ENCODE results near the gene ZNF559.
"Not testable (repeated sequence)": the region's sequence is repeated elsewhere in the genome, so short reads cannot be mapped to it uniquely, and the experiment has no call there.

Gene ZNF559

GRCh38 chr19:9323919-9324583 is at the start of gene ZNF559:
Gene ZNF559 (plus strand): TSS chr19:9324179. CDS start chr19:9338550, 14,371 bp downstream.
- in situ Hi-C loops (cut with MboI; ENCODE audit: low sequenced_read_pairs): no loop called here

DNA sequence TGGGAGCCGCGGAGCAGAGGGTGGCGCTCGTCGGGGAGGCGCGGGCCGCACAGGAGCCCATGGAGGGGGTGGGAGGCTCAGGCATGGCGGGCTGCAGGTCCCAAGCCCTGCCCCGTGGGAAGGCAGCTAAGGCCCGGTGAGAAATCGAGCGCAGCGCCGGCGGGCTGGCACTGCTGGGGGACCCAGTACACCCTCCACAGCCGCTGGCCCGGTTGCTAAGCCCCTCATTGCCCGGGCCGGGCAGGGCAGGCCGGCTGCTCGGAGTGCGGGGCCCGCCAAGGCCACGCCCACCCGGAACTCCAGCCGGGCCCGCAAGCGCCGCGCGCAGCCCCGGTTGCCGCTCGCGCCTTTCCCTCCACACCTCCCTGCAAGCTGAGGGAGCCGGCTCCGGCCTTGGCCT is 40.5 kb upstream of the ZNF559 start:
- in situ Hi-C loops (cut with MboI; ENCODE audit: low sequenced_read_pairs): not testable (repeated sequence)

GRCh38 chr19:9289231-9289884 is 34.6 kb upstream of the ZNF559 start:
- in situ Hi-C loops (cut with MboI; ENCODE audit: low sequenced_read_pairs): no loop called here

GRCh38 chr19:9295411-9295849 is 28.5 kb upstream of the ZNF559 start:
- in situ Hi-C loops (cut with MboI; ENCODE audit: low sequenced_read_pairs): no loop called here

GRCh38 chr19:9296336-9296735 is 27.6 kb upstream of the ZNF559 start:
- in situ Hi-C loops (cut with MboI; ENCODE audit: low sequenced_read_pairs): no loop called here

DNA sequence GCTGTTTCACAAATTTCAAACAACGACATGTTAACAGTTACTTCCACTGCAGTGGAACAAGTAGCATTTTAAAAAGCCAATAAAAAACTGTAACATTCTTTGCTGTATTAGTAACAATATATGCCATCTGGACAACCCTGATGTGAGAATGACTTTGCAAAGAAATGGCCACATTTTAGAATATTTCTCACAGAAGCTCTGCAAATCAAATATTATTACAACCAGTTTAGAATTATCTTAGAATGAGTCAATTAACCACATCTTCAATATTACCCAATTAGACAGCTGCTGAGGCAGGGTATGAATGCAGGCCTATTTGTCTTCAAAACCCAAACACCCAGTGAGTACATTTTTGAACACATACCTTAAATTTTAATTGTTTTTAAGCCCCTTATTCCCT is 17.5 kb upstream of the ZNF559 start:
- in situ Hi-C loops (cut with MboI; ENCODE audit: low sequenced_read_pairs): no loop called here

- in situ Hi-C loops (cut with MboI; ENCODE audit: low sequenced_read_pairs): no loop called here
Observed at GRCh38 chr19:9308091-9308770, 15.7 kb upstream of the ZNF559 start.

GRCh38 chr19:9309139-9309973 is 14.6 kb upstream of the ZNF559 start, which contains the start of gene ZNF699:
Gene ZNF699 (minus strand): TSS chr19:9309838. CDS start chr19:9305119, 4,719 bp downstream.
- in situ Hi-C loops (cut with MboI; ENCODE audit: low sequenced_read_pairs): no loop called here

DNA sequence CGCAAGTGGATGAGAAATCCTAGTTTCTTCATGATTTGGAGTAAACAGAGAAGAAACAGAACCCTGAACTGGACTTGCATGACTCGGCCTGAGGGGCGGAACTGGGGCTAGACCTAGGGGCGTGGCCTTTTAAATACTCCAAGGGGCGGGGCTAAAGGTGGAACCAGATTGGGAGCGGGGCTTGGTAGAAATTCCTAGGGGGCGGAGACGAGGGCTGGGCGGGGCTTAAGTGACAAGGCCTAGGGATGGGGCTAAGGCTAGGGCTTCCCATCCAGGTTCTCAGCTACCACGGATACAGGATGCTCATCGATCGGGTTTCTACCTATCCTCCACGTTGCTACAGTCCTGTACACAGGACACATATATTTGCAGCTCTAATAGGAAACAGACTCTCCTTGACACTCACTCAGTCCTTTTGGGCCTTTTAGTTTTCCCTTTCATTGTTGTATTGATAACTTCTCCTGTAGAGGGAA is 14.0 kb upstream of the ZNF559 start:
- in situ Hi-C loops (cut with MboI; ENCODE audit: low sequenced_read_pairs): no loop called here

DNA sequence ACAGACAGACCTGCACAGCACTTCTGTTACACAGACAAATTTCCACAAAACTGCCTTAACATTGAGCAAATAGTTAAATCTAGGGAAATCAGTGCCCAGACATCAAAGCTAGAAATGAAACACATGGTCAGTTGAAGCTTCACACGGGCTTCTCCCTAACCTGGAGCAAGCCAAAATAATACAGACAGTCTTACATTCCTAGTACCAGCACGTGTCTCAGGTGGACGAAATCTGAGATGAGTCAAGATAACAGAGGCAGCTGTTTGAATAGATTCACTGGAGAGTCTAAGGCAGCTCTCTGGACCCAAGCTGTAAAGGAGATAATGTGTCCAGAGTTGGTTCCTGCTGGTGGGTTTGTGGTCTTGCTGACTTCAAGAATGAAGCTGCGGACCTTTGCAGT is 10.2 kb upstream of the ZNF559 start:
- in situ Hi-C loops (cut with MboI; ENCODE audit: low sequenced_read_pairs): no loop called here

GRCh38 chr19:9321338-9321737 is 2.6 kb upstream of the ZNF559 start:
- in situ Hi-C loops (cut with MboI; ENCODE audit: low sequenced_read_pairs): no loop called here

DNA sequence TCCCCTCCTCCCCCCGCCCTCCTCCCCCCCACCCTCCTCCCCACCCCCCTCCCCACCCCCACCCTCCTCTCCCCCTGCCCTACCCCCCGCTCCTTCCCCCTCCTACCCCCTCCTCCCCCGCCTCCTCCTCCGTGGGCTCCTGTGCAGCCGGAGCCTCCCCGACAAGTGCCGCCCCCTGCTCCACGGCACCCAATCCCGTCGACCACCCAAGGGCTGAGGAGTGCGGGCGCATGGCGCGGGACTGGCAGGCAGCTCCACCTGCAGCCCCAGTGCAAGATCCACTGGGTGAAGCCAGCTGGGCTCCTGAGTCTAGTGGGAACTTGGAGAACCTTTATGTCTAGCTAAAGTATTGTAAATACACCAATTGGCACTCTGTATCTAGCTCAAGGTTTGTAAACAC is 2.2 kb upstream of the ZNF559 start:
- in situ Hi-C loops (cut with MboI; ENCODE audit: low sequenced_read_pairs): not testable (repeated sequence)

DNA sequence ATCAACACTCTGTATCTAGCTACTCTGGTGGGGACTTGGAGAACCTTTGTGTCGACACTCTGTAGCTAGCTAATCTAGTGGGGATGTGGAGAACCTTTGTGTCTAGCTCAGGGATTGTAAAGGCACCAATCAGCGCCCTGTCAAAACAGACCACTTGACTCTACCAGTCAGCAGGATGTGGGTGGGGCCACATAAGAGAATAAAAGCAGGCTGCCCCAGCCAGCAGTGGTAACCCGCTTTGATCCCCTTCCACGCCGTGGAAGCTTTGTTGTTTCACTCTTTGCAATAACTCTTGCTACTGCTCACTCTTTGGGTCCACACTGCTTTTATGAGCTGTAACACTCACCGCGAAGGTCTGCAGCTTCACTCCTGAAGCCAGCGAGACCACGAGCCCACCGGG is 1.8 kb upstream of the ZNF559 start:
- in situ Hi-C loops (cut with MboI; ENCODE audit: low sequenced_read_pairs): not testable (repeated sequence)

- in situ Hi-C loops (cut with MboI; ENCODE audit: low sequenced_read_pairs): no loop called here
Observed at GRCh38 chr19:9323557-9323918, 441 bp upstream of the ZNF559 start.

GRCh38 chr19:9324584-9324962 is 594 bp downstream of the ZNF559 start:
- in situ Hi-C loops (cut with MboI; ENCODE audit: low sequenced_read_pairs): no loop called here

- in situ Hi-C loops (cut with MboI; ENCODE audit: low sequenced_read_pairs): no loop called here
Observed at GRCh38 chr19:9329999-9330398, 6.0 kb downstream of the ZNF559 start.

DNA sequence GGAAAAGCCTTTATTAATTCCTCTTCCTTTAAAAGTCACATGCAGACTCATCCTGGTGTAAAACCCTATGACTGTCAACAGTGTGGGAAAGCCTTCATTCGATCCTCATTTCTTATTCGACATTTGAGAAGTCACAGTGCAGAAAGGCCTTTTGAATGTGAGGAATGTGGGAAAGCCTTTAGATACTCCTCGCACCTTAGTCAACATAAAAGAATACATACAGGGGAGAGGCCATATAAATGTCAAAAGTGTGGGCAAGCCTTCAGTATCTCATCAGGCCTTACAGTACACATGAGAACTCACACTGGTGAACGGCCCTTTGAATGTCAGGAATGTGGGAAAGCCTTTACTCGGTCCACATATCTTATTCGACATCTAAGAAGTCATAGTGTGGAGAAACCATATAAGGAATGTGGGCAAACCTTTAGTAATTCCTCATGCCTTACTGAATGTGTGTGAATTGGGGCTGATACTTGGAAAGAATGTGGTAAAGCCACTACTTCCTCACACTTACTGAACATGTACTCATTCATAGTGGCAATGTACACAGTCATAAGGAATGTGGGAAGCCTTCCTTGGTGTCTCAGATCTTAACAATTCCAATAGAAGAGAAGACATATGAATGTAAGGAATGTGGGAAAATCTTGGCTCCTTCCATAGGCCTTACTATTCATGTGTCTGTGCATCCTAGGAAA is 18.8 kb downstream of the ZNF559 start:
- in situ Hi-C loops (cut with MboI; ENCODE audit: low sequenced_read_pairs): no loop called here

DNA sequence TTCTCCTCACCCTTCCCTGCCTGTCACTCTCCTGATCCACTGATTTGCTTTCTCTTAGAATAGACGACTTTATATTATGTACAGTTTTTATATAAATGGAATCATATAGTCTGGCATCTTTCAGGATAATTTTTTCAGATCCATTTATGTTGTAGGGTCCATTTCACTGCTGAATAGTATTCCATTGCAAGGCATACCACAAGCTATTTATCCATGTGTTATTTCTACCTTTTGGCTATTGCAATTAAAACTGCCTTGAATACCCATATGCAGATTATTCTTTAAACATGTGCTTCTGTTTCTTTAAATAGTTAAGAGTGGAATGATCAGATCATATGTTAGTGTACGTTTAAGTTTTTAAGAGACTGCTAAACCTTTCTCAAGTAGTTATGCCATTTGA is 21.0 kb downstream of the ZNF559 start:
- in situ Hi-C loops (cut with MboI; ENCODE audit: low sequenced_read_pairs): no loop called here

DNA sequence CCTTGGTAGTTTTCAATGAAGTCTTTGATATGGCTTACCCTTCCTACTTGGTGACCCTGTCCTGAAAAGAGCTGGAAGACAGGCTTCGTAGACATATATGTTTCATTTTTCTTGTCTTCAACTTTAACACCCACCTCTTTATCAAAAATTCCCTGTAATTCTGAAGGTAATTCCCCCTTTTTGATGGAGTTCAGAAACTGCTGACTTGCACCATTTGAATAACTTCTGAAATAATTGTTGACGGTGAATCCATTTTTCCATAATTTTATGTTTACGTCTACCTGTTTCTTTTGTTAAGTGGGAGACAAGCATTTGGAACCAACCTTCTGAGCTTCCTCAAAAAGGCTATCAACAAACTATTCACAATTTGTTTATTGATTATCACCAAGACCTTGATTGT is 24.3 kb downstream of the ZNF559 start:
- in situ Hi-C loops (cut with MboI; ENCODE audit: low sequenced_read_pairs): no loop called here

DNA sequence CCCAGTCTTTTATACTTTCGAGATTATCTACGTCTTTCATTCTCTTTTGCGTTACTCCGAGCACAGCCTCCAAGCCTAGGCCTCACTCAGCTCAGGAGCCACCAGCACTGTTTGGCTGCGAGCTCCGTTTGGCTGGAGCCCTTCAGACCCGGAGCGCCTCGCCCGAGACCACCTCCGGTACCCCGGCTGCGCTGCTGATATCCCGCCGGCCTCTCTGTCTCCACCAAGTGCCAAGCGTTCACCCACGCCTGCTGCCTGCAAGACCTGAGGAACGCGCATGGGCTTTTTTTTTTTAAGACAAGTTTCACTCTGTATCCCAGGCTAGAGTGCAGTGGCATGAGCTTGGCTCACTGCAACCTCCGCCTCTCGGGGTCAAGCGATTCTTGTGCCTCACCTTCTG is 24.7 kb downstream of the ZNF559 start:
- in situ Hi-C loops (cut with MboI; ENCODE audit: low sequenced_read_pairs): no loop called here

DNA sequence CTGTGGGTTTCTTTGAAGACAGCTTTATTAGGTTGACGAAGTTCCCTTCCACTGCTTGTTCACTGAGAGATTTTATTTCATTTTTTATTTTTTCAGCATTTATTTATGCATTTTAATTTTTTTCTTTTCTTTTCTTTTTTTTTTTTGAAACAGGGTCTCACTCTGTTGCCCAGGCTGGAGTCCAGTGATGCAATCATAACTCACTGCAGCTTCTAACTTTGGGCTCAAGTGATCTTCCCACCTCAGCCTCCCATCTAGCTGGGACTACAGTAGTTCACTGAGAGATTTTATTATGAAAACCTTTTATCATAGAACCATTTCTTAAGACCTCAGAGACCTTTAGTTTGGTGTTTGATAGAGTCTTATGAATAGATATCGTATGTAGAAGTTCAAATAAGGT is 28.5 kb downstream of the ZNF559 start:
- in situ Hi-C loops (cut with MboI; ENCODE audit: low sequenced_read_pairs): no loop called here

Measured in HL-60/S4 treated with retinoic acid at 250 ng/mL for 4 days and 3 days (cell line).